Measurements from ENCODE around the gene BMERB1. TPM values are rescaled to one million over a fixed set of nuclear protein-coding genes. Genes with fewer than 3 reads are reported as not detected.

BMERB1 gene
- total RNA-seq, 1 experiment from 2014 or later = 80.0 TPM

GRCh38 chr16:15519790-15520189 is 85.4 kb downstream of the BMERB1 start:
- in situ Hi-C loops (cut with HindIII; ENCODE audit: low pct_unique_long_range_greater_than_20kb, low sequenced_read_pairs) (no loop called here), intact Hi-C loops (cut with micrococcal nuclease; ENCODE audit: unreplicated experiment) (no loop called here)
- no peak for DNase-seq (ENCODE audit: low read depth, low spot score)
- H3K27ac ChIP-seq (ENCODE audit: low read length) = no peak overlapping the region
- no peaks in the 10 kb centered on the region for H3K27me3 ChIP-seq (ENCODE audit: control insufficient read depth, insufficient read depth, low read length)
- no peaks in the 10 kb centered on the region for H3K4me1 ChIP-seq (ENCODE audit: control insufficient read depth, insufficient read depth, low read length)
- POLR2A ChIA-PET = no interaction called here
- no peak for ATAC-seq
- H3K36me3 ChIP-seq (ENCODE audit: control insufficient read depth, insufficient read depth, low read length) = no peaks in the 10 kb centered on the region
- TF ChIP-seq SIN3A (IDR thresholded peaks at IDR 0.05; ENCODE audit: borderline replicate concordance, insufficient read depth, low read depth, low read length) = no peak
- no peak for TF ChIP-seq TCF7L2 (IDR thresholded peaks at IDR 0.05; ENCODE audit: low read depth, low read length)
- TF ChIP-seq REST (IDR thresholded peaks at IDR 0.05; ENCODE audit: insufficient read depth in 1 of 2, low read depth in 2 of 2, low read length in 1 of 2) = no peak
- no peak for TF ChIP-seq POLR2AphosphoS5 (IDR thresholded peaks at IDR 0.05; ENCODE audit: low read depth, low read length)
- TF ChIP-seq, protein P1, sequence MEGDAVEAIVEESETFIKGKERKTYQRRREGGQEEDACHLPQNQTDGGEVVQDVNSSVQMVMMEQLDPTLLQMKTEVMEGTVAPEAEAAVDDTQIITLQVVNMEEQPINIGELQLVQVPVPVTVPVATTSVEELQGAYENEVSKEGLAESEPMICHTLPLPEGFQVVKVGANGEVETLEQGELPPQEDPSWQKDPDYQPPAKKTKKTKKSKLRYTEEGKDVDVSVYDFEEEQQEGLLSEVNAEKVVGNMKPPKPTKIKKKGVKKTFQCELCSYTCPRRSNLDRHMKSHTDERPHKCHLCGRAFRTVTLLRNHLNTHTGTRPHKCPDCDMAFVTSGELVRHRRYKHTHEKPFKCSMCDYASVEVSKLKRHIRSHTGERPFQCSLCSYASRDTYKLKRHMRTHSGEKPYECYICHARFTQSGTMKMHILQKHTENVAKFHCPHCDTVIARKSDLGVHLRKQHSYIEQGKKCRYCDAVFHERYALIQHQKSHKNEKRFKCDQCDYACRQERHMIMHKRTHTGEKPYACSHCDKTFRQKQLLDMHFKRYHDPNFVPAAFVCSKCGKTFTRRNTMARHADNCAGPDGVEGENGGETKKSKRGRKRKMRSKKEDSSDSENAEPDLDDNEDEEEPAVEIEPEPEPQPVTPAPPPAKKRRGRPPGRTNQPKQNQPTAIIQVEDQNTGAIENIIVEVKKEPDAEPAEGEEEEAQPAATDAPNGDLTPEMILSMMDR (IDR thresholded peaks at IDR 0.05) = no peak
- no peaks in the 10 kb centered on the region for H3K9me3 ChIP-seq (ENCODE audit: control insufficient read depth, insufficient read depth, low read depth, low read length)
- BruUV-seq (replicated peaks) = no TSS peak
- no peak overlapping the region for H3K4me3 ChIP-seq (ENCODE audit: low read depth in 2 of 2, low read length in 2 of 2)
- CTCF ChIA-PET = no interaction called here

DNA sequence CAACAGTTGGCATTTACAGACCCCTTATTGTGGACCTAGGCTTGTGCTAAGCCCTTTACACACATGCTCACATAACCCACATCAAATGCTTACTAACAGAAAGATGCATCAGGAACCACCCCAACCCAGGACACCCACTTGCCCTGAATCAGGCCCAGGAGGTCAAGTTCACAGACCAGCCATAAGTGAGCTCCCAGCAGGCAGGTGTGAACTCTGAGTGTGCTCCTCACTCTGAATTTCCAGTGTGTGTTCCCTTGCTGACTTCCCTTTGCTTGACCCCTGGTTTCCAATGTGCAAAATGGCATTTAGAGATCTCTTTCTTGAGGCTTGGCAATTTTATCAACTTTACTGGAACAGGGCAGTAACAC is 87.0 kb downstream of the BMERB1 start:
- in situ Hi-C loops (cut with HindIII; ENCODE audit: low pct_unique_long_range_greater_than_20kb, low sequenced_read_pairs) (no loop called here), intact Hi-C loops (cut with micrococcal nuclease; ENCODE audit: unreplicated experiment) (no loop called here)
- no peaks in the 10 kb centered on the region for H3K4me1 ChIP-seq (ENCODE audit: control insufficient read depth, insufficient read depth, low read length)
- ChIA-PET POLR2A (no interaction called here), CTCF (no interaction called here)
- no peaks in the 10 kb centered on the region for H3K27me3 ChIP-seq (ENCODE audit: control insufficient read depth, insufficient read depth, low read length)
- no peak overlapping the region for H3K27ac ChIP-seq (ENCODE audit: low read length)
- TF ChIP-seq POLR2AphosphoS5 (IDR thresholded peaks at IDR 0.05; ENCODE audit: low read depth, low read length) (no peak), TCF7L2 (IDR thresholded peaks at IDR 0.05; ENCODE audit: low read depth, low read length) (no peak), REST (IDR thresholded peaks at IDR 0.05; ENCODE audit: insufficient read depth in 1 of 2, low read depth in 2 of 2, low read length in 1 of 2) (no peak), SIN3A (IDR thresholded peaks at IDR 0.05; ENCODE audit: borderline replicate concordance, insufficient read depth, low read depth, low read length) (no peak)
- TF ChIP-seq, protein P1 (IDR thresholded peaks at IDR 0.05) = no peak
- H3K36me3 ChIP-seq (ENCODE audit: control insufficient read depth, insufficient read depth, low read length) = no peaks in the 10 kb centered on the region
- DNase-seq (ENCODE audit: low read depth, low spot score) (no peak), ATAC-seq (no peak)
- no peaks in the 10 kb centered on the region for H3K9me3 ChIP-seq (ENCODE audit: control insufficient read depth, insufficient read depth, low read depth, low read length)
- no peak overlapping the region for H3K4me3 ChIP-seq (ENCODE audit: low read depth in 2 of 2, low read length in 2 of 2)
- no TSS peak for BruUV-seq (replicated peaks)
